Brain pericyte (primary cell): Measurements from ENCODE around the gene PNMA8B.

Experiments used
- DNase-seq: peaks from one replicate; pipeline ENCODE4 v3.0.0-alpha.2; 2012; ENCODE audit warnings: low read depth, low spot score

PNMA8B gene

GRCh38 chr19:46460055-46460454 lies 35.6 kb downstream of the PNMA8B start:
- DNase-seq, result no peak

GRCh38 chr19:46456930-46457329 lies 38.7 kb downstream of the PNMA8B start:
- DNase-seq, result no peak

GRCh38 chr19:46454244-46454643 lies 41.4 kb downstream of the PNMA8B start:
- DNase-seq, result no peak

GRCh38 chr19:46453661-46454060 lies 42.0 kb downstream of the PNMA8B start:
- no peak for DNase-seq

- DNase-seq, result no peak
Measured at GRCh38 chr19:46452186-46452585, 43.5 kb downstream of the PNMA8B start.

- DNase-seq, result no peak
Measured at GRCh38 chr19:46451352-46451751, 44.3 kb downstream of the PNMA8B start.

GRCh38 chr19:46450737-46451136 lies 44.9 kb downstream of the PNMA8B start:
- DNase-seq, result no peak

GRCh38 chr19:46449228-46449627 lies 46.4 kb downstream of the PNMA8B start:
- no peak for DNase-seq

GRCh38 chr19:46448601-46449000 lies 47.1 kb downstream of the PNMA8B start:
- no peak for DNase-seq

GRCh38 chr19:46447824-46448223 lies 47.8 kb downstream of the PNMA8B start:
- no peak for DNase-seq

- DNase-seq, result no peak
Measured at GRCh38 chr19:46447006-46447405, 48.7 kb downstream of the PNMA8B start.

GRCh38 chr19:46446021-46446420 lies 49.6 kb downstream of the PNMA8B start:
- DNase-seq, result no peak

- DNase-seq, result no peak
Measured at GRCh38 chr19:46442808-46443450, 52.7 kb downstream of the PNMA8B start.

GRCh38 chr19:46441866-46442265 lies 53.8 kb downstream of the PNMA8B start:
- no peak for DNase-seq
